ENCODE data around the gene MOAP1. TPM values are rescaled to one million over a fixed set of nuclear protein-coding genes. Genes with fewer than 3 reads are reported as not detected.

Gene MOAP1
- total and polyA plus RNA-seq, 2 of the 8 experiments (the other 6 are each of a cell fraction or from before 2014, with no cell fraction given), result 18.3 to 20.1 TPM

DNA sequence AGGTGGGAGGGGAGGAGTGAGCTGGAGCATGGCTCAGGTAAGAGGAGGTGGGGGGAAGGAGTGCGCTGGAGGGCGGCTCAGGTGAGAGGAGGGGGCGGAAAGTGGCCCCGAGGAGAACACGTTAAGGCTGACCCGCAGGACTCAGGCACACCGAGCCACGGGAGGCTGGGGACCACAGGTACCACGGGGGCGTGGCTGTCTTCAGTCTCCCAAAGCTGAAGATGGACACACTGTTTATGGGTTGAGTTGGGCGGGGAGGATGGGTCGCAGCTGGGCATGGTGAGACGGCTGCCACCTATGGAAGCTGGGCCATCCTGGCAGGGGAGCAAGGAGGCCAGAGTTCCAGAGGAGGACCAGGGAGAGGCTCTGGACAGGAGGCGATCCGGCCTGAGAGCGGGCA, 45.8 kb upstream of the MOAP1 start (continued):
- TF ChIP-seq, protein P1, sequence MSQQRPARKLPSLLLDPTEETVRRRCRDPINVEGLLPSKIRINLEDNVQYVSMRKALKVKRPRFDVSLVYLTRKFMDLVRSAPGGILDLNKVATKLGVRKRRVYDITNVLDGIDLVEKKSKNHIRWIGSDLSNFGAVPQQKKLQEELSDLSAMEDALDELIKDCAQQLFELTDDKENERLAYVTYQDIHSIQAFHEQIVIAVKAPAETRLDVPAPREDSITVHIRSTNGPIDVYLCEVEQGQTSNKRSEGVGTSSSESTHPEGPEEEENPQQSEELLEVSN (IDR thresholded peaks at IDR 0.05), result no peak
- TF ChIP-seq FOSL1 (IDR thresholded peaks at IDR 0.05; ENCODE audit: insufficient read depth, low read depth, low read length) (no peak), GABPA (IDR thresholded peaks at IDR 0.05; ENCODE audit: borderline replicate concordance, insufficient read depth, low read length) (no peak), EGR1 (IDR thresholded peaks at IDR 0.05; ENCODE audit: borderline replicate concordance, low read depth, low read length) (no peak), KDM1A (IDR thresholded peaks at IDR 0.05; ENCODE audit: borderline replicate concordance, low read length) (no peak)
